Measurements from ENCODE around the gene COL6A5.
A peak's percentile ranks its signal among the peaks of the same experiment; 100 is the strongest.

COL6A5 gene

DNA sequence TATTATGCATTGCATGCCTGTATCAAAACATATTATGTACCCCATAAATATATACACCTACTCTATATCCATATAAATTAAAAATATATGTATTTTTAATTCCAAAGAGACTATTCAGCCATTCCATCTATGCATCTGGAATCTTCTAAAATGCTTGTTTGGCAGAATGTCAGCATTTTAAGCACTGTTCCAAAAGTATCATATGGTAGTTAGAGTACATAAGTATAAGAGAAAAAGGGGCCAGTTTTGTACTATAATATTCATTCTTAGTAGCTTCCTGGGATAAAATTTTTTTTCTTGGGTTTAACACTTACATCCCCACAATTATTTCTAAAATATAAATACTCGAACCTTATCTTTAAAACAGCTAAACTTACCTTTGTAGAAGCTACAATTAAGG is 111.1 kb downstream of the COL6A5 start:
- DNase-seq, result no peak

DNA sequence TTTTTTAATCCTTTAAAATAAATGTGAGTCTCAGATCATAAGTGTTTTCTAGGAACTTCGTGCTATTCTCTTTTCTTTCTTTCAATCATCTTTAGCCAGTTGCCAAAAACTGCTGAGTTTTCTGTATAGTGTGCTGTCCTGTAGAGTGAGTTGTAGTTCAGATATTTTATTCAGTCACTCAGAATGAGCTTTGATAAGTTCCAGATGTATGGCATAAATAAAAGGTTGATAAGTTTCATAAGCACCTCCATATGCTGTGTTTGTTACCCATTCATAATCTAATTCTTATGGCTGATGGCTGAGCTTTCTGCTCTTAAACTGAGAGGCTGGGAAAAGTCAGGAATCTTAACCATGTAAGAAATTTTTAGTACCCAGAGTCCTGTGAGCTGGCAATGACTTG is 112.2 kb downstream of the COL6A5 start:
- no peak for DNase-seq

DNA sequence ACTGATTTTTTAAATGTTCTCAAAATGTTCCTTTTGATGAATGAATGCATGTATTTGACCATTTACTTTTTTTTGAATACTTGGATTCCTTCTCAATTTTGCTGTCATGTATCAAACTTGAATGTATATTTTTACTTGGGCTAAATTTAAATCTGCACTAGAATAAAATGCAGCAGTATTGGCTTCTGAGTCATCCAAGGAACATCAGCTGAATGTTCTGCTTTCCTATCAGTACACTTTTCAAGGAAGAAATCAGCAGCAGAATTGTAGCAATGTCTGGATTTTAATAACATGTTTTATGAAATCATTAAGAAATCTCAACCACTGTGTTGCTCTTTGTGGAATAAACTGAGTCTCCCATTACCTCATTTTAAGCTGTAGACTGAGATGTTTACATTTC is 114.5 kb downstream of the COL6A5 start:
- DNase-seq, result no peak

DNA sequence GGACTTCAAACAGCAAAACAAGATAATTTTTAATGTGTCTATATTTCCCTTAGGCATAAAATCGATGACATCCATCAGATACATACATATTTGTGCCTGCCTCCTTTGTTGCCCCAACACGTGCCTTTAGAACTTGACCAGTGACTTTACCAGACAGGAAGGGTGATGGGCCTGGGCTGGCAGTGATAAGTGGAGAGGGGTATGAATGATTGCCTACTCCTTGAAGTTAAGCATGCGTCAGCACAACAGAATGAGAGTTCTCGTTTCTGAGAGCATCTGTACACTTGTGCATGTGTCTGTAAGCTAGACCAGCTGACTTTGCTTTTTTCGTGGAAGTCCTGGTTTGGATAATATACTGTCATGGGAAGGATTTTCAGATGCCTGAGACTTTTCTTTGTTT is 116.6 kb downstream of the COL6A5 start:
- no peak for DNase-seq

DNA sequence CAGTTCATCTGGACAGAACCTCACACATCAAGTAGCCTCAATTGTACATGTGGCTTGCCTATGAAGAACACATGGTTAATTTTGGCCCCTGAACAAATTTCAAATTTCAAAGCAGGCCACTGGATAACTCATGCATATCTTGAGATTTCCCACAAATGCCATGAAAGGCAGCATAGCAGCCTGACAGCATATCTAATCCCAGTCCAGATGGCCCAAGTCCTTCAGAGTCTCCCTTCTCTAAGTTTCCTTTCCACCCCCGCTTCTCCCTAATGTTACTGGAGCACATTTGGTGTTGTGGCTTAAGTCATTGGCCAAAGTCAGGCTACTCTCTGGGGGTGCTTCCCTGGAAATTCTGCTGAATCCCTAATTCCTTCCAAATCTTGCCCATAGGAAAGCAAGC is 117.7 kb downstream of the COL6A5 start:
- no peak for DNase-seq

DNA sequence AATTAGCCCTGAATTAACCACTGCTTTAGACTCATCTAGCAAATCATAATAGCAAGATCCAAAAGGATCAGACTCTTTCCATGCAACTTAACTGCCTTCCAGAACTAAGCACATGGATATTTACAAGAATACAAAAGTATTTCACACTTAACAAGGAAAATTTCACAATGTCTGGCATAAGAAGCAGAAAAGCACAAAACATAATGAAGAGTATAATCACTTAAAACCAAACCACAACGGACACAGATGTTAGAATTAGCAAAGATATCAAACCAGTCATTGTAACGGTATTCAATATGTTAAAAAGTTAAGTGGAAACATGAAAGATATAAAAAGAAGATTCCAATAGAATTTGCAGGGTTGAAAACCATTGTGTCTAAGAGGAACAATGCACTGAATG is 120.0 kb downstream of the COL6A5 start:
- DNase-seq, result no peak

DNA sequence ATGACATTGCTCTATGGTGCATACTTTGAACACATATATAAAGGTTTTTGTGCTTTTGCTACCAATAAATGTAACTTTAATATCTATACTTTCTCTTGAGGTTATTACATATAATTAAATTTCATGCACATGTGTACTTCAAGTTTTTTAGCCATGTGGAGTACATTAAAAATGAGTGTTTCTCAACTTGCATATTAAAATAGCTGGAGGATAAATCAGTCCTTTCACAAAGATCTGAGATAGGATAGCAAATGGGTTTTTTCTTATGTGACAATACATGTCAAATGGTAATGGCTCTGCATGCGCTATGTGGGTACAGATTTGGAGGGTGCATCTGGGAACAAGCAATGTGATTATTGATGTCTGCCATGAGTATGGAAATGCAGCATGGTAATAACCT is 122.8 kb downstream of the COL6A5 start:
- DNase-seq, result no peak

DNA sequence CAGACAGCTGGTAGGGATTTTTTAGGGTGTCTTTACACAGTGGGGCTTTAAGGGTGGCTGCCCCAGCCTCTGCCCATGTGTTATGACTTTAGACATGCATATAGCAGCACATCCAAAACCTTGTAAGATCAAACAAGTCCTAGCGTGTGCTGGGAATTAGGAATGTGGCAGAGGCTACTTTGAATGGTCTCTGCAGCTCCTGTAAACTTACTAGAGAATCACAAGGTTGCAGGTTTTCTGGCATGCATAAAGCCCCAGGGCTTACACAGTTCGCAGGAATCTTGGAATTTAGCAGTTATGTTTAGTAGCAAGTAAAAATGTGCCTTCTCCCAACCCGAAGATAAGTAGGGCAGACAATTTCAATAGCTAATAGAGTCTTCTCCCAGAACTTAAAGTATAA is 124.7 kb downstream of the COL6A5 start:
- no peak for DNase-seq

DNA sequence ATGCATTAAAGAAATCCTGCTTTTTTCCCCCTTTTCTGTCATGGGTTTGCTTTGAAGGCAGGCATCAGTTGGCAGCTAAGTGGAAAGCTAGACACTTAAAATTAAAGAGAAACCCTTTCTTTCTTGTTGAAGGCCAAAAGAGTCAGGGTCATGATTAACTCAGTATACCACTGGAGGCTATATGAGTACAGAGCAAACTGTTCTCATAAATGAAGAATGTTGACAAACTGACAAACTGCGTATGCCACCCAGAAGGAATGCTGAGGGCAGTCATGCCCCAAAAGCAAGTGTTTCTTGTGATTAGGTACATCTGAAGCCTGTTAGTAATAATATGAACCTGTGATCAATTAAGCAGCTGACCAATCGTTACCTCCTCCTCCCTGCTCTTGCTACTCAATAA is 127.9 kb downstream of the COL6A5 start:
- DNase-seq, result no peak

DNA sequence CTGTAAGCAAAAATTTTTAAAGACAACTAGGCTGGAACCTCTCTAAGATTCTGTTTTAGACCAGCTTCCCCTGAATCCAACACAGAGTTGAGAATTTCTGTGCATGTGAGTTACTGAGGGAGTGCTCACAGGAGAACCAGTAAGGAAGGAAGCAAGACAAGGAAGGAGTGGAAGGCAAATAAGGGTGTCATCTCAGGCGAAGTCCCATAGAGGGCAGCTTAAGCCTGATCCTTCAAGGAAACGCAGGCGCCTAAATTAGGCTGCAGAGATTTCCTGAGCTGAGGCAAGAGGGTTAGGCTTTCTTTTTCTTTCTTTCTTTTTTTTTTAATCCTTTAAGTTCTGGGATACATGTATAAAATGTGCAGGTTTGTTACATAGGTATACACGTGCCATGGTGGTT is 135.3 kb downstream of the COL6A5 start:
- DNase-seq, result peak in 1 of 3 experiments; percentile 22

DNA sequence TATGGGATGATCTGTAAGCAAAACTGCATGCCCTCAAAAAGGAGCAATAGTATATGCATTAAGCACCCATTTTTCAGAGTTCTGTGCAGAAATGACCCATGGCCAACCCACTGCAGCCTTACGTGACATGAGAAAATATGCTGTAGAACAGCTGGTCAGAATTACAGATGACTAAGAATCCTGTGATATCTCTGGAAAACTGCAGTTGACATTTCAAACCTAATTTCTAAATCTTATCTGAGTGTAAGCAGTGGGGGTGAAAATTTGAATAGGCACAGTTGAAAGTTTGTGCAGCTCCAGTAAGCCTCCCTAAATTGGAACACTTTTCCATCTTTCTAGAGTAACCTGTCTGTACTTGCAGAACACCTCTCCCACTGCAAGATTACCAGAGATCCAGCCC is 142.8 kb downstream of the COL6A5 start:
- DNase-seq, result no peak

DNA sequence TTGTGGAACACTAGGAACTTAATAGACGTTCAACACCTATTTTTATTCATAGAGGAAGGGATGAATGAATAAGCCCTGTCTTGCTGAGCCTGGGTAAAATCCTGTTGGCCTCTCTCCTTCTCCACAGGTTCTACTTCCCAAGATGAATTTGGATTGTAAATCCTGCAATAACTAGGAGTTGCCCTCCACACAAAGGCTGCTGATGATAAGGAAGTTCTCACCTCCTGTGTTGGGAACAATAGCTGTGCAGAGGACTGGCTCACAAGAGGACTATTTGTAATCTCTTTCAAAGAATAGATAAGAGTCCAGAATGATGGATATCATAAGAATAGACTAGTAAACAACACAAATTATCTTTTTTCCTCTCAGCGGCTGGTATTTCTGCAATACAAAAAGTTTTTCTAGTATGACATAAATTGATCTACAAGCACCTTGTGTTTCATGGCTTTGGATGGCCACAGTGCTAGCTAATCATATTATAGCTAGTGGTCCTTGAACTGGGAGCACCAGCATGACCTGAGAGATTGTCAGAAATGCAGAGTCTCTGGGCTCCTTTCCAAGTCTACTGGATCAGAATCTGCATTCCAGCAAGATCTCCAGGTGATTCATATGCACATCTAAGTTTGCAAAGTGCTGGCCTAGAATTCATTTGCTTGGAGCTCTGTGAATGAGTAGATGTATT is 143.4 kb downstream of the COL6A5 start:
- no peak for DNase-seq

DNA sequence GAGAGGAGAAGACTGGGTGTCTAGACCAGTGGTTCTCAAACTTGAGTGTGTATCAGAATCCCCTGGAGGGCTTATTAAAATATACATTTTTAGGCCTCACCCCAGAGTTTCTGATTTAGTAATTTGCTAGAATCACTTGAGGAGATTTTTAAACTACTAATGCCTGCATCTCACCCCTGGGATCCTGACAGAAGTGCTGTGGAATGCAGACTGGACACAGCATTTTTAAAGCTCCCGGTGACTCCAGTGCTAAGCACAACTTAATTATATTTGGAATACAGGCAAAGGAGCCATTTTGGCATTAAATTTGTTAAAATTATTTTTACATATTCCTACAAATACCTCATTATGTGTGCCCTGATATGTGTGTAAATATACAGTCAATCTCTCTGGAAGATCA is 144.8 kb downstream of the COL6A5 start:
- DNase-seq, result no peak

DNA sequence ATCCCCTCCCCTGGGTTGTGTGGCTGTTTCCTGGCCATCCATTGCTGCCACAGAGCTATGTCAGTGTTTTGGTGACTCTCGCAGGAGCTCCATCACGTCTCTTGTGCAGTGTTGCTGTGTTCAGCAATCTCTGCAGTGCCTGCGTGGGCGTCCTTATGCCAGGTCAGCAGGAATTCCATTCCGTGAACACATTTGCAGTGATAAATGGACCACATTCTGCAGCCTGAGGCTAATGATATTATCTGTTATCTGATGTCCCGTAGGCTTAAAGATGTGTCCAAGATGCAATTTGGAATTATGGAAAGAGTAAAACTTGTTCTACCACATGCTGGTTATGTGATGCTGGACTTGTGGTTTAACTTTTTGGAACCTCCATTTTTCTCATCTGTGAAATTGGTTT is 146.0 kb downstream of the COL6A5 start:
- DNase-seq, result no peak

DNA sequence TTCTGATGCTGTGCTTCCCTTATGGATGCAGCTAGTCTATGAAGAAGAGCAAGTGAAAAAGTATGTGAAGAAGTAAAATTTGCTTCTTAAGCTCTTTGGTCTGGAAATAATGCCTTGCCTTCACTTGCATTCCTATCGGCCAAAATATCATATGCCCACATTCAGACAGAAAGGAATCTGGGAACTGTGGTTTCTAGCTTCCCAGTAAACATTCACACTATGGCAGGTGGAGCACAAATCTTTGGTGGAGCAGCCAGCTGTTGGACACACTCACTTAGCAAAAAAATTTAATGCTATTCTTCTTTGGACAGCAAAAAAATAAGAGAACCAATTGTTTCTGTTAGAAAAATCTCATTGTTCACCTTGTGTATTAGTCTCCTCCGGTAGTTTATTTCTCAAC is 159.2 kb downstream of the COL6A5 start:
- DNase-seq, result no peak

DNA sequence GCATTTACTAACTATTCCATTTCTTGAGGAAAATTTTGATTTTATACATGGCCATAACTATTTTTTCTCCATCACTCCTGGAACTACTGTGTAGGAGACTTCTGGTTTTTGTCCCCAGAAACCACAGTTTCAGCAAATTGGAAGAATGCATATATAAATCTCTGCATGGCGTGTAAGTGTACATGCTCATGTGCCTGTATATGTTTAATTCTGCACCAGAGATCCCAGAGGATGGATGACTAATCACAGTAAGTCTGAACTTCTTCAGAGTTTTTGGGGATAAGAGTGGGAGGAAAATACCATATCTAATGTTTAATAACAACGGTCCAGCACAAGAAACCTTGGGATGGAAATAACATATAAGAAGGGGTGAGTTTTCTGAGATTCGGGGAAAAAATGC is 160.6 kb downstream of the COL6A5 start:
- no peak for DNase-seq

DNA sequence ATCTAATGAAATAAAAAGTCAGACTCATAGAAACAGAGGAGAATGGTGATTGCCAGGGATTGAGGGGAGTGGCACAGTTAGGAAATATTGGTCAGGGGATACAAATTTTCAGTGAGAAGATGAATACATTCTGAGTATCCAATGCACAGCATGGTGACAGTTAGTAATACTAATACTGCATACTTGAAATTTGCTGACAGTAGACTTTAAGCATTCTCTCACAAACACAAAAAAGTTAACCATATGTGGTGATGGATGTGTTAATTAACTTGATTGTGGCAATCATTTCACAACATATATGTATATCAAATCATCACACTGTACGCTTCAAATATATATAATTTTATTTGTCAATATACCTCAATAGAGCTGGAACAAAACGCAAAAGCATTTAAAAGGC is 162.3 kb downstream of the COL6A5 start:
- DNase-seq, result no peak

DNA sequence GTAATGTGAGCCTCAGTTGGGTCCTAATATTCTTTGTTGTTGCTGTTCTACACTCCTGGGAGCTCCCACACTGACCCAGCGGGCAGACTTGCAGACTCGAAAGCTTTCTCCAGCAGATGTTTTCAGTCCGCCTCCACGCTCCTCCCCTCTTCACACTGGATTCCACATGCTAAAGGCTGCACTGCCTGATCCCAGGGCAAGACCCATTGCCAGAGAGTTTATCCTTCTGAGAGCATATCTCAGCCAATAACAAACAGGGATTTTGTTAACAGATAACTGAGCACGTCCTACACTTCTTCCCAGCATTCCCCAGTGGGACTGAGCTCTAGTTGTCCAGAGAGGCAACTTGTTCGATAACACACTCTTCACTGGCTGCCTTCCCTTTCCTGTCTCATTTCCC is 163.5 kb downstream of the COL6A5 start:
- DNase-seq, result no peak

DNA sequence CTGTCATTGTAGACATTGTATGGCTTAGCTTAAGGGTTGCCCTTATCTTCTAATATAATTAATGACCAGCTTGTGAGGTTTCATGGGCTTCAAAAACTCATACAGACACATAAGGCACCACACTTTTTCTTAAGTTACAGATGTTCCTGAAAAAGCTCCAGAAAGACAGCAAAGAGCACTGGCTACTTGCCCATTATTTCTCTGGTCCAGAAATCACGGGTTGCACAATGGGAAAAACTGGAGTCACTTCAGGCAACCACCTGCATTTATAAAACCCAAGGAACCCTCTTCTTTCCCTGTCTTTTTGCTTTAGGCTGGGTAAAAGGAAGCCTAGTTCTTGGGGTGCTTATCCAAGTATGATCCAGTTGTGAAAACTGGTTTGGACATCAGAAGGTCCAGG is 169.2 kb downstream of the COL6A5 start:
- no peak for DNase-seq

DNA sequence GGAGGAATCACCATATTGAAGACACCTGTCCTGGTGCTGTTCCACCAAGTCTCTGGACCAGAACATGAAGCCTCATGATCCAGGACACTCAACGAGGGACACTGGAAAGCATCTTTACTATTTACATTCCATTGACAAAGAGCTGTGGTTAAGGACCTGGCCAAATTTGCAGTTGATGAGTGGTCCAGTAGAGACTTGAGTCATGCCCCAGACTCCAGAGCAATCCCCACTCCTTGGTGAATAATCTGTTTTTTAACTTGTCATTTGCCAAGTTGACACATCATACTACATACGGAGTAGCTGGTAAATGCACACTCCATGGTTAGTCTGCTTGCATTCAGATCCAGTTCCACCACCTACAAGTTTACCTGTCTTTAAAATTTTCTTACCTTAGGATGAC is 170.3 kb downstream of the COL6A5 start:
- DNase-seq, result no peak

DNA sequence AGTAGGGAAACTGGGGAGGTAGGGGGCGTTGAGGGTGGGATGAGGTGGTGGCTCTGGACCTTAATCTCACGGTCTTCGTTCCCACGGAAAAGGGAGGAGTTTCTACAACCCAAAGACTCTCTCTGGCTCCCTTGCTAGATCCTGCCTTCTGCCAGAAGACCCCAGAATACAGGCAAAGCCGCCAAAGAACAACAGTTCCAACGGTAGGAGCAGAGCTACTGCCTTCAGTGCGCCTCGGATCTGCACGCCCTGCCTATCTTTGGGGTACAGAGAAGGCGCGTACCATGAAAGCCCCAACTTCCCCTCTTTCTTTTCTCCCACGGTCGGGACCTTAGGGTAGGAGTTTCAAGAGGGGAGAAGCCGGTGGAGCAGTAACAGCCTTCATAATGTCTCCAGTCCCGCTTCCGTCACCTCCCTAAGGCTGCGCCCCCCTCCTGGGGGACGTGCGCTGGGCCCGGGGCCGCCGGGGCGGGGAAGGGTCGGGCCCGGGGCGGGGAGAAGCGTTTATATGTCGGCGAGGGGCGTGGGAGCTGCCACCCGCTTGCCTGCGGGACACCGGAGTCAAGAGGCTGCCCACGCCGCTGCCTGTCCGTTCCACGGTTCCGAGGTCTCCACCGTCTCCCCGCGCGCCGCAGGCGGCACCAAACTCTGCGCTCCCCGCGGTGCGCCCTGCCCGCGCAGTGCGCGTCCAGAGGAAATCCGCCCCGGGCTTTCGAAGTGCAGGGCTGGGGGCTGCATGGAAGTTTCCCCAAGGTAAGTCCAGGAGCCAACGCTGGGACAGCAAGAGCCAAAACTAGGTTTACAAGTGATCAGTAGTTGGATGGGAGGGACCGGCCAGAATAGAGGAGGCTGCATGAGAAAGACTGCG is 171.4 kb downstream of the COL6A5 start, which contains the start of gene COL6A6:
Gene COL6A6, plus strand, starts transcription at position 533 of the 868 bp plus-strand sequence. CDS start 43,188 bp downstream, outside the sequence.
- peak in 2 of 3 experiments; percentile 10 to 19 for DNase-seq

DNA sequence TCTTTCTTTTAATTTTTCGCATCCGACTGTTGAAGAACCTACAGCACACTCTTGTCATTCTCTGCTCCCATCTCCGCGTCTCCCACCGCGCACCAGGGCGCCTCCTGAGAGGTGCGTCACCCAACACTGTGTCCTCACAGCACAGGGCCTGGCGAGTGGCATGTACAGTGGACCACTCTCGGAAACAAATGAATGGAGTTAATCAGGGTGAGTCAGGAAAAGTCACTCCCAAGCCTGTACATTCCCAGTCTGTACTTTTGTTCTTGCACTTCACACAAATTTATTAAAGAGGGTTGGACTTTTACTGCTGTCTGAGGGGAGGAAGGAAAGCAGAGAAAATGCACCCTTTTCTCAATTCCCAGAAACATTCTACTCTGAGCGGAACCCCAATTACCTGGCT is 172.1 kb downstream of the COL6A5 start:
- no peak for DNase-seq

DNA sequence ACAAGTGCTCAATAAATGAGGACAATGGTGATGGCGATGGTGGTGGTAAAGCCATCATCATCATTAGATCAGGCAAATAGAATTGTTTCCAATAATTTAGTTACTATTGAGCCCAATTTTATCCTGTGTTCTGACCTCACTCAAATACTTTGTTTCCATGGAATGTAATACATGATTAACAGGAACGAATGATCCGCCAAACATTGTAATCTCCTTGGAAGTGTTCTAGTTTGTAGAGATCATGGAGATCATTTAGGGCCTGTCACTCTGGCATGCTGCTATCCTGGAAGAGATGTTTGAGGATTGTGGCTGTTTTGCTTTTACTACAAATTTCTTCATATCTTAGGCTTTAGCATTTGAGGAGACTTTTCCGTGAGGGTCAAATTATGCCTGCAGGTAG is 174.3 kb downstream of the COL6A5 start:
- DNase-seq, result no peak

DNA sequence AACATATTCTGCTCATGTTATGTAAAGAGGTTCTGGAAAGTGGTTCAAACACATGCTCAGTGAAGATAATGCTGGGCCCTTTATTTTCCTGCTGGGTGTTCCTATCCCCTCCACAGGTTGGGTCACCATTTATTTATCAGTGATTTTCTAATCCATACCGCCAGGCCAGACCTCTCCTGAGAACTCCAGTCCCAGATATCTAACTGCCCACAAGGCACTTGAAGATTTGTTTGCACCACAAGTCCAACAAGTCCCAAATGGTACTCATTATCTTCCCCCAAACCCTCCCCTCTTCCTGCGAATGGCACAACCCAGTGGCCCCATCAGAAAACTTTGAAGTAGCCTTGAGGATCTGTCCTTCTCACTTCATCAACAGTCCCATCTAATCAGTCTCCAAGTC is 176.9 kb downstream of the COL6A5 start:
- no peak for DNase-seq

DNA sequence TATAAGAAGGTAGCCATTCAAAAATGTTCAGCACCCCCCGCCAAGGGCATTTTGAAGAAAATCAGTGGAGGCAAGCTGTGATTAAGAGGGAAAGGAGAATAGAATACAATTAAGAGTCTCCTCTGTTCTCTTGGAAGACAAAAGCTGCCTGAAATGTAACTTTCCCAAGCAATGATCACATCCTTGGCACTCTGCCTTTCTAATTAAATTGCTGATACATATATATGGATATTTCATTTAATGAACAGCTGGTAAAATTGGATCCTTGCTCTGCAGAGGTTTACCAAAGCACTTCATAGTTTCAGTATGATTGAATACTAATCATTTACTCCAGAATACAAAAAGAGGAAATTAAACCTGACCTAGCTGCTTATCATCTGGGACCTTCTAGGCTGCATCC is 182.0 kb downstream of the COL6A5 start:
- DNase-seq, result no peak
